HepG2 (cell line): ENCODE measurements around the gene SNX9. TPM values are rescaled to one million over a fixed set of nuclear protein-coding genes. Genes with fewer than 3 reads are reported as not detected.

Experiments
- ATAC-seq: fragments of 200-7000 bp; cut with Tn5 transposase; 3 replicates; pipeline ENCODE4 v1.9.1; 2020; ENCODE audit warnings: mild to moderate bottlenecking, moderate library complexity
- BruUV-seq: library from RNA; stranded (reverse); fragments of 400-500 nt; replicated peaks from 2 replicates; lab custom pipeline; 2021; lab: Mats Ljungman, UMichigan
- CTCF ChIA-PET: fragments of 300-600 bp; formaldehyde crosslinking; extraction: SDS; loops from one replicate; lab custom pipeline; 2021; ENCODE audit warnings: low total read pairs, inconsistent platforms, low intra/inter-chr PET ratio; lab: Yijun Ruan, JAX
- POLR2A ChIA-PET: fragments of 350-600 bp; sonication (Branson Sonifier 250); formaldehyde crosslinking; loops from one replicate; lab custom pipeline; 2020; ENCODE audit warnings: antibody characterized with exemption, inconsistent platforms; lab: Yijun Ruan, JAX
- DNase-seq: peaks from one replicate; pipeline ENCODE4 v3.0.0-alpha.2; 2015; ENCODE audit warnings: low spot score
- FAIRE-seq: peaks from 3 replicates; lab custom pipeline; 2011; peaks lifted over from hg19 to GRCh38; lab: Jason Lieb, UNC
- H2AFZ ChIP-seq: one replicate; pipeline ENCODE4 v1.6.1; 2011; ENCODE audit warnings: low read length, inconsistent platforms
- H3K27ac ChIP-seq: fragments of 300-600 bp; 3 replicates; pipeline ENCODE4 v1.8.0; 2011; ENCODE audit warnings: mixed run types, mild to moderate bottlenecking, mixed read lengths, low read length, inconsistent platforms; ENCODE audit not compliant: insufficient read depth; ENCODE audit errors: extremely low read length
- H3K27me3 ChIP-seq, 2 experiments: fragments of 200-600 bp in 1 of 2; 2 replicates in 1 of 2; 3 replicates in 1 of 2; pipeline versions ENCODE4 v1.6.0 to v1.8.0; 2011; ENCODE audit warnings: low read length in 2 of 2, mild to moderate bottlenecking in 2 of 2, moderate library complexity in 2 of 2, inconsistent platforms in 1 of 2; ENCODE audit not compliant: insufficient read depth in 2 of 2, control insufficient read depth in 1 of 2
- H3K36me3 ChIP-seq, 2 experiments: fragments of 200-600 bp in 1 of 2; replicated peaks in 1 of 2; 2 replicates in 1 of 2; 3 replicates in 1 of 2; pipeline versions ENCODE4 v1.5.1 to v1.8.0; 2011; ENCODE audit warnings: low read length in 2 of 2, inconsistent platforms in 1 of 2; ENCODE audit not compliant: insufficient read depth in 2 of 2, control insufficient read depth in 1 of 2
- H3K4me1 ChIP-seq: 2 replicates; pipeline ENCODE4 v1.5.1; 2012; ENCODE audit warnings: low read length, inconsistent platforms; ENCODE audit not compliant: insufficient read depth
- H3K4me2 ChIP-seq: 2 replicates; pipeline ENCODE4 v1.6.0; 2011; ENCODE audit warnings: low read depth, low read length, inconsistent platforms
- H3K4me3 ChIP-seq, 3 experiments: fragments of 200-600 bp in 1 of 3; sonication (generic), shearing (Covaris generic) in 1 of 3; replicated peaks in 1 of 3; 2 replicates each; pipeline ENCODE4 v1.5.1; 2011 to 2016; ENCODE audit warnings: low read length in 3 of 3, inconsistent platforms in 2 of 3, low read depth in 2 of 3, mild to moderate bottlenecking in 2 of 3, control low read depth in 1 of 3, mixed read lengths in 1 of 3; ENCODE audit not compliant: insufficient read depth in 1 of 3
- H3K79me2 ChIP-seq: one replicate; pipeline ENCODE4 v1.6.1; 2011; ENCODE audit warnings: low read length, inconsistent platforms; ENCODE audit not compliant: insufficient read depth
- H3K9ac ChIP-seq: 2 replicates; pipeline ENCODE4 v1.6.0; 2011; ENCODE audit warnings: mild to moderate bottlenecking, low read depth, low read length, inconsistent platforms; ENCODE audit not compliant: insufficient read depth
- H3K9me3 ChIP-seq: 2 replicates; pipeline ENCODE4 v1.5.1; 2012; ENCODE audit warnings: mild to moderate bottlenecking, low read length
- H4K20me1 ChIP-seq: 2 replicates; pipeline ENCODE4 v1.6.0; 2011; ENCODE audit warnings: inconsistent platforms, mild to moderate bottlenecking, low read length, moderate library complexity; ENCODE audit not compliant: insufficient read depth
- HNF4A ChIP-seq: sonication (generic); formaldehyde crosslinking; IDR thresholded peaks from 2 replicates; pipeline ENCODE4 v1.4.0; 2020; ENCODE audit warnings: missing genetic modification reagents
- HOXA5 ChIP-seq: sonication (generic); formaldehyde crosslinking; IDR thresholded peaks from 2 replicates; pipeline ENCODE4 v1.4.0; 2020; ENCODE audit warnings: missing genetic modification reagents
- SAFB2 ChIP-seq: sonication (generic); formaldehyde crosslinking; IDR thresholded peaks from 2 replicates; pipeline ENCODE4 v1.5.1; 2020; ENCODE audit warnings: missing genetic modification reagents, low read depth, mild to moderate bottlenecking, borderline replicate concordance
- ZMAT3 ChIP-seq: sonication (generic); formaldehyde crosslinking; conservative IDR thresholded peaks from 2 replicates; pipeline ENCODE4 v1.7.0; 2021; ENCODE audit warnings: missing genetic modification reagents
- ZNF337 ChIP-seq: sonication (generic); formaldehyde crosslinking; IDR thresholded peaks from 2 replicates; pipeline ENCODE4 v1.5.1; 2020; ENCODE audit warnings: missing genetic modification reagents, low read depth, mild to moderate bottlenecking, borderline replicate concordance
- ZNF350 ChIP-seq: sonication (generic); formaldehyde crosslinking; IDR thresholded peaks from 2 replicates; pipeline ENCODE4 v1.4.0; 2020; ENCODE audit warnings: mild to moderate bottlenecking, low read depth, missing genetic modification reagents, borderline replicate concordance
- ZSCAN20 ChIP-seq: sonication (generic); formaldehyde crosslinking; IDR thresholded peaks from 2 replicates; pipeline ENCODE4 v1.4.0; 2020; ENCODE audit warnings: missing genetic modification reagents, mild to moderate bottlenecking, borderline replicate concordance
- ZSCAN25 ChIP-seq: sonication (generic); formaldehyde crosslinking; IDR thresholded peaks from 2 replicates; pipeline ENCODE4 v1.8.0; 2022; ENCODE audit warnings: mild to moderate bottlenecking, missing genetic modification reagents
- WGBS: methylation state at CpG from one replicate; pipeline ENCODE4 v1.1.6; 2017; ENCODE audit warnings: low lambda C conversion rate; 5-methylcytosine and 5-hydroxymethylcytosine counted together
- in situ Hi-C: cut with HindIII; loops from 2 replicates; pipeline ENCODE4 v1.10.0; 2017; ENCODE audit warnings: low pct_unique_long_range_greater_than_20kb; ENCODE audit not compliant: extremely low pct_ligation_motif_present
- intact Hi-C: fragments of 100-400 bp; cut with micrococcal nuclease; formaldehyde crosslinking; loops from one replicate; pipeline ENCODE4 v1.10.0; 2022; ENCODE audit not compliant: unreplicated experiment
- polyA plus RNA-seq, 8 experiments: library from polyadenylated mRNA; depleted of rRNA in 3 of 8; stranded (reverse) in 7 of 8; unstranded in 1 of 8; fragments of >200 nt; fragmentation: Illumina TruSeq in 4 of 8; extraction: Trizol in 4 of 8; gene quantifications; 2 replicates each; pipeline versions ENCODE4 v1.2.1 to v1.2.3, GENCODE V29; 2011 to 2016; ENCODE audit warnings: low read depth in 4 of 8, missing spikeins in 1 of 8, mixed read lengths in 1 of 8; ENCODE audit not compliant: insufficient read depth in 1 of 8
- total RNA-seq, 5 experiments: library from RNA; depleted of rRNA; stranded (reverse); fragments of >200 nt; fragmentation: Illumina TruSeq; extraction: Trizol; gene quantifications; 2 replicates each; pipeline ENCODE4 v1.2.3, GENCODE V29; 2016; ENCODE audit warnings: low read depth in 1 of 5
- TF ChIP-seq, protein P1 (sequence below): IDR thresholded peaks from 2 replicates; pipeline ENCODE4 v1.6.1; 2016; ENCODE audit warnings: control low read depth

The SNX9 gene
- total and polyA plus RNA-seq, 2 of the 13 experiments (the other 11 are each of a cell fraction or from before 2014, with no cell fraction given): 21.9 to 36.0 TPM

DNA sequence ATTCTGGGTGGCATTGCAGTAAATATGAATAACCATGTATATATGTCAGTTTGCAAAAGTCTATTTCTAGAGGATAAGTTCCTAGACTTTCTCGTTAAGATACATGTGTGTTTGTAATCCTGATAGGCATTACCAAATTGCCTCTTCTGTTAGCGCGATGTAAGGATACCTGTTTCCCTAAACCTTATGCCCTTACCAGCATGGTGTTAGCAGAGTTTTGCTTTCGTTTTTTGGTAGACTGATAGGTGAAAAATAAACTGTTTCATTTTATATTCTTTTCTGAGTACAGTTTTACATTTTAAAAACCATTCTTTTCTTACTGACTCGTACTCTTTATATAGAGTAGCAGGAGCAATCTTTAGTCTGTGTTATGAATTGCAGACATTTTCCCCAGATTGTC is 32.3 kb downstream of the SNX9 start:
- no peak overlapping the region for H3K4me3 ChIP-seq
- 91% methylated on average over 5 of the region's 5 CpGs for WGBS
- no peaks in the 10 kb centered on the region for H3K36me3 ChIP-seq
- peaks cover 21% of the 10 kb centered on the region for H3K4me1 ChIP-seq
- in situ Hi-C loops: no loop called here
- no peak for FAIRE-seq
- H3K9me3 ChIP-seq: peaks cover 14% of the 10 kb centered on the region
- CTCF ChIA-PET: no interaction called here
- no peak overlapping the region for H3K9ac ChIP-seq
- POLR2A ChIA-PET: no interaction called here
- no peak overlapping the region for H3K27ac ChIP-seq
- no peak overlapping the region for H2AFZ ChIP-seq
- no peak for DNase-seq
- BruUV-seq: no TSS peak
- ATAC-seq: no peak
- H3K79me2 ChIP-seq: peaks cover 79% of the 10 kb centered on the region
- no peaks in the 10 kb centered on the region for H3K27me3 ChIP-seq
- no peak for TF ChIP-seq SAFB2 (CRISPR knock-in tag)
- no peak for TF ChIP-seq ZNF337
- no peak for TF ChIP-seq HOXA5 (CRISPR knock-in tag)
- no peak for TF ChIP-seq ZNF350 (CRISPR knock-in tag)
- TF ChIP-seq ZSCAN25: no peak
- TF ChIP-seq ZSCAN20 (CRISPR knock-in tag): no peak
- TF ChIP-seq ZMAT3 (CRISPR knock-in tag): no peak
- TF ChIP-seq HNF4A (CRISPR knock-in tag): no peak
- TF ChIP-seq, protein P1, sequence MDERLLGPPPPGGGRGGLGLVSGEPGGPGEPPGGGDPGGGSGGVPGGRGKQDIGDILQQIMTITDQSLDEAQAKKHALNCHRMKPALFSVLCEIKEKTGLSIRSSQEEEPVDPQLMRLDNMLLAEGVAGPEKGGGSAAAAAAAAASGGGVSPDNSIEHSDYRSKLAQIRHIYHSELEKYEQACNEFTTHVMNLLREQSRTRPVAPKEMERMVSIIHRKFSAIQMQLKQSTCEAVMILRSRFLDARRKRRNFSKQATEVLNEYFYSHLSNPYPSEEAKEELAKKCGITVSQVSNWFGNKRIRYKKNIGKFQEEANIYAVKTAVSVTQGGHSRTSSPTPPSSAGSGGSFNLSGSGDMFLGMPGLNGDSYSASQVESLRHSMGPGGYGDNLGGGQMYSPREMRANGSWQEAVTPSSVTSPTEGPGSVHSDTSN (CRISPR knock-in tag): no peak
- H4K20me1 ChIP-seq: peaks cover 43% of the 10 kb centered on the region
- intact Hi-C loops: no loop called here
- H3K4me2 ChIP-seq: no peak overlapping the region
